Neuron (in vitro differentiated cells): ENCODE measurements around the gene C17orf50.

ENCODE experiments used
- H2AFZ ChIP-seq: one replicate; pipeline ENCODE4 v1.6.1; 2013; ENCODE audit warnings: low read depth, mild to moderate bottlenecking, inconsistent platforms, low read length, moderate library complexity
- H3K27me3 ChIP-seq: one replicate; pipeline ENCODE4 v1.6.1; 2013; ENCODE audit warnings: low read length; ENCODE audit not compliant: insufficient read depth
- H3K36me3 ChIP-seq: one replicate; pipeline ENCODE4 v1.6.1; 2013; ENCODE audit warnings: low read length; ENCODE audit not compliant: insufficient read depth
- H3K4me1 ChIP-seq: one replicate; pipeline ENCODE4 v1.6.1; 2013; ENCODE audit warnings: low read length; ENCODE audit not compliant: insufficient read depth
- H3K4me3 ChIP-seq: 2 replicates; pipeline ENCODE4 v1.5.1; 2013; ENCODE audit warnings: mild to moderate bottlenecking, low read length, moderate library complexity
- H3K9me3 ChIP-seq: one replicate; pipeline ENCODE4 v1.6.1; 2013; ENCODE audit warnings: low read length

The C17orf50 gene

GRCh38 chr17:35807371-35808144 lies 46.9 kb downstream of the C17orf50 start:
- Histone ChIP-seq H3K4me1 (peaks cover 31% of the 10 kb centered on the region), H3K27me3 (no peaks in the 10 kb centered on the region), H3K9me3 (no peaks in the 10 kb centered on the region), H3K4me3 (no peak overlapping the region), H2AFZ (no peak overlapping the region), H3K36me3 (peaks cover 11% of the 10 kb centered on the region)

GRCh38 chr17:35808240-35808961 lies 47.7 kb downstream of the C17orf50 start:
- Histone ChIP-seq H3K36me3 (peaks cover 17% of the 10 kb centered on the region), H3K4me1 (peaks cover 31% of the 10 kb centered on the region)

GRCh38 chr17:35808962-35809854 lies 48.5 kb downstream of the C17orf50 start, which contains the start of gene TAF15:
Gene TAF15, plus strand, starts transcription at chr17:35809484. Its CDS starts 86 bp downstream, at chr17:35809570.
- Histone ChIP-seq H3K4me3 (peak within 1 kb of the TSS; percentile 70), H3K4me1 (peaks cover 31% of the 10 kb centered on the region), H3K27me3 (no peaks in the 10 kb centered on the region), H2AFZ (peak within 1 kb of the TSS; percentile 62), H3K9me3 (no peaks in the 10 kb centered on the region), H3K36me3 (peaks cover 19% of the 10 kb centered on the region)

More at GRCh38 chr17:35808240-35808961, 47.7 kb downstream of the C17orf50 start:
- H3K4me3 ChIP-seq: peak overlapping the region; percentile 70
- H3K9me3 ChIP-seq: no peaks in the 10 kb centered on the region
- no peaks in the 10 kb centered on the region for H3K27me3 ChIP-seq
- H2AFZ ChIP-seq: peak overlapping the region; percentile 62

GRCh38 chr17:35809855-35810461 lies 49.3 kb downstream of the C17orf50 start:
- Histone ChIP-seq H3K4me3 (peak overlapping the region; percentile 70), H3K9me3 (no peaks in the 10 kb centered on the region), H3K27me3 (no peaks in the 10 kb centered on the region), H3K4me1 (peaks cover 31% of the 10 kb centered on the region), H3K36me3 (peaks cover 19% of the 10 kb centered on the region), H2AFZ (no peak overlapping the region)

- Histone ChIP-seq H3K9me3 (no peaks in the 10 kb centered on the region), H3K4me1 (peaks cover 23% of the 10 kb centered on the region), H2AFZ (no peak overlapping the region), H3K36me3 (peaks cover 33% of the 10 kb centered on the region), H3K27me3 (no peaks in the 10 kb centered on the region), H3K4me3 (peak overlapping the region; percentile 5)
These were observed 51.1 kb downstream of the C17orf50 start for GRCh38 chr17:35811759-35812158.

- no peak overlapping the region for H2AFZ ChIP-seq
- H3K36me3 ChIP-seq: peaks cover 40% of the 10 kb centered on the region
- H3K4me1 ChIP-seq: peaks cover 20% of the 10 kb centered on the region
- H3K27me3 ChIP-seq: no peaks in the 10 kb centered on the region
- H3K4me3 ChIP-seq: no peak overlapping the region
- H3K9me3 ChIP-seq: no peaks in the 10 kb centered on the region
These were observed 51.8 kb downstream of the C17orf50 start for GRCh38 chr17:35812456-35812855.
